ENCODE results near the gene FOXRED1.

DNA sequence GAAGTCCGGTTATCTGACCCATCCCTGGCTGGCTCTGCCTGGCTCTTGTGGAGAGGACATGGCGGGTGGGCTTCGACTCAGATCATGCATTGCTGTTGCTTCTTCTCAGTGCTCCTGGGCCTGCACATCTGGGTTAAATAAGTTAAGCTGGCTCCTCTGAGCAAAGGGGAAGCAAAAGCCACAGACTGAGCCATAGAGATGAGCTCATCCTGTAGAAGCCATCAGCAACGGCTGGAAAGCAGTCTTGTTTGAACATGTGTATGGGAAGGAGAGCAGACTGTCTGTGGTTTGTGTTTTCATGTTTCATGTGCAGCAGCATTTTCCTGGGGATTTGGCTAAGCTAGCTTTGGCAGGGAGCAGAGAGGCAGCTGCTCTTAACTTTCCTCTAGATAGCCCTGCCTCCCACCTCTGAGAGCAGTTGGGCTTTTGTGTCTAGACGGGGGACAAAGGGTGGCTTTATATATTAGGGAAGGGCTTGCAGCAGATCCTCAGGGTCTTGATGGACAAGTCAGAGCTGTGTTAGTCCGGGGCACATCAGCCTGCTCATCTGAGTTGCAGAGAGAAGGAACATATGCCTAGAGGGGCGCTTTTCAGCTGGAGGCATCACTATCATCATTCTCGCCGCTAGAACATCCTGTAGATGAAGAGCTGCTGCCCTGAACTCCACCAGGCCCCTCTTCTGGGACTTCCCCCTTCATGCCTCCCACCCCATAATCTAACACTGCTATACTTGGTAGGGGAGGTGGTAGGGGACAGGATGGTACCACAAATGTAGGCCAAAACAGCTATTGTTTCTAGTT is 49.8 kb downstream of the FOXRED1 start:
- TF ChIP-seq, protein P1, sequence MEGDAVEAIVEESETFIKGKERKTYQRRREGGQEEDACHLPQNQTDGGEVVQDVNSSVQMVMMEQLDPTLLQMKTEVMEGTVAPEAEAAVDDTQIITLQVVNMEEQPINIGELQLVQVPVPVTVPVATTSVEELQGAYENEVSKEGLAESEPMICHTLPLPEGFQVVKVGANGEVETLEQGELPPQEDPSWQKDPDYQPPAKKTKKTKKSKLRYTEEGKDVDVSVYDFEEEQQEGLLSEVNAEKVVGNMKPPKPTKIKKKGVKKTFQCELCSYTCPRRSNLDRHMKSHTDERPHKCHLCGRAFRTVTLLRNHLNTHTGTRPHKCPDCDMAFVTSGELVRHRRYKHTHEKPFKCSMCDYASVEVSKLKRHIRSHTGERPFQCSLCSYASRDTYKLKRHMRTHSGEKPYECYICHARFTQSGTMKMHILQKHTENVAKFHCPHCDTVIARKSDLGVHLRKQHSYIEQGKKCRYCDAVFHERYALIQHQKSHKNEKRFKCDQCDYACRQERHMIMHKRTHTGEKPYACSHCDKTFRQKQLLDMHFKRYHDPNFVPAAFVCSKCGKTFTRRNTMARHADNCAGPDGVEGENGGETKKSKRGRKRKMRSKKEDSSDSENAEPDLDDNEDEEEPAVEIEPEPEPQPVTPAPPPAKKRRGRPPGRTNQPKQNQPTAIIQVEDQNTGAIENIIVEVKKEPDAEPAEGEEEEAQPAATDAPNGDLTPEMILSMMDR (IDR thresholded peaks at IDR 0.05; ENCODE audit: insufficient read depth, low read depth, low read length) = no peak
- TF ChIP-seq EZH2 (IDR thresholded peaks at IDR 0.05; ENCODE audit: insufficient read depth, low read length) = no peak

Data from astrocyte (in vitro differentiated cells and primary cell).